GM12878 (cell line): ENCODE data around the gene ABHD1.

Source experiments
- CTCF ChIP-seq, 3 experiments: IDR thresholded peaks in 2 of 3; conservative IDR thresholded peaks in 1 of 3; 2 replicates each; pipeline ENCODE4 v1.5.1; 2011; ENCODE audit warnings: low read depth in 3 of 3, low read length in 3 of 3, mild to moderate bottlenecking in 3 of 3, control low read depth in 2 of 3, moderate library complexity in 2 of 3, inconsistent platforms in 1 of 3, mixed read lengths in 1 of 3; ENCODE audit not compliant: control insufficient read depth in 2 of 3, insufficient read depth in 1 of 3; ENCODE audit errors: extremely low read depth in 1 of 3
- NRF1 ChIP-seq: conservative IDR thresholded peaks from 2 replicates; pipeline ENCODE4 v1.6.1; 2011; ENCODE audit warnings: mild to moderate bottlenecking, low read depth, low read length, improper control_type of control experiment
- POLR2A ChIP-seq: IDR thresholded peaks from 2 replicates; pipeline ENCODE4 v1.6.1; 2011; ENCODE audit warnings: low read depth, mild to moderate bottlenecking, low read length
- SIN3A ChIP-seq: IDR thresholded peaks from 2 replicates; pipeline ENCODE4 v1.6.1; 2012; ENCODE audit warnings: low read depth, low read length, improper control_type of control experiment
- SPI1 ChIP-seq: IDR thresholded peaks from 2 replicates; pipeline ENCODE4 v1.6.1; 2011; ENCODE audit warnings: low read depth, mild to moderate bottlenecking, low read length, moderate library complexity, borderline replicate concordance; ENCODE audit not compliant: insufficient read depth
- SREBF1 ChIP-seq: IDR thresholded peaks from 2 replicates; pipeline ENCODE4 v1.6.1; 2012; ENCODE audit warnings: mild to moderate bottlenecking, low read length
- SRF ChIP-seq, 2 experiments: IDR thresholded peaks; 2 replicates each; pipeline ENCODE4 v1.6.1; 2011; ENCODE audit warnings: low read depth in 2 of 2, low read length in 2 of 2, mild to moderate bottlenecking in 1 of 2, moderate library complexity in 1 of 2
- TBL1XR1 ChIP-seq: IDR thresholded peaks from 2 replicates; pipeline ENCODE4 v1.6.1; 2012; ENCODE audit warnings: low read depth, low read length, improper control_type of control experiment

DNA sequence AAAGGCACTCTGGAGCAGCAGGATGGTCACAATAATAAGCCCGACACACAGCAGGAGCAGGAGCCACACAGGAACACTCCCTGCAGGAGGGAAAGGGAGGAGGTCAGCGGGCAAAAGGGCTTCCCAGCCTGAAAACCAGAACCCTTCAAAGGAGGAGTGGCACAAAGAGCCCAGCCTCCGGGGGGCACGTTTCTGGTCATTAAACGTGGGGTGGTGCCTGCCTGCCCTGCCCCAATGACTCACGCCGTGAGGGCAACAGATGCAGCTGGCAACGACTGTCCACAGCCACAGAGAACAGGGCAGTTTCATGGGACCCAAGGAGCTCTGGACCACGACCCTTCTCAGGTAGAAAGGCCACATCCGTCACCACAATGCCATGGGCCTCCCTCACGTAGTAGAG is 7.8 kb downstream of the ABHD1 start:
- TF ChIP-seq SREBF1 (no peak), SRF (IDR thresholded peaks at IDR 0.05; ENCODE audit: low read depth in 2 of 2, low read length in 2 of 2) (no peak), POLR2A (no peak), TBL1XR1 (no peak), SIN3A (no peak), SPI1 (no peak), CTCF (IDR thresholded peaks at IDR 0.05 in 2 of 3, conservative IDR thresholded peaks at IDR 0.05 in 1 of 3; ENCODE audit: control insufficient read depth in 2 of 3, extremely low read depth in 1 of 3, insufficient read depth in 1 of 3, low read depth in 3 of 3, low read length in 3 of 3) (no peak), NRF1 (no peak)
